Measurements from ENCODE around the gene SYK. TPM values are rescaled to one million over a fixed set of nuclear protein-coding genes. Genes with fewer than 3 reads are reported as not detected.

The SYK gene
- total and polyA plus RNA-seq, 2 experiments from 2014 or later, result not detected

DNA sequence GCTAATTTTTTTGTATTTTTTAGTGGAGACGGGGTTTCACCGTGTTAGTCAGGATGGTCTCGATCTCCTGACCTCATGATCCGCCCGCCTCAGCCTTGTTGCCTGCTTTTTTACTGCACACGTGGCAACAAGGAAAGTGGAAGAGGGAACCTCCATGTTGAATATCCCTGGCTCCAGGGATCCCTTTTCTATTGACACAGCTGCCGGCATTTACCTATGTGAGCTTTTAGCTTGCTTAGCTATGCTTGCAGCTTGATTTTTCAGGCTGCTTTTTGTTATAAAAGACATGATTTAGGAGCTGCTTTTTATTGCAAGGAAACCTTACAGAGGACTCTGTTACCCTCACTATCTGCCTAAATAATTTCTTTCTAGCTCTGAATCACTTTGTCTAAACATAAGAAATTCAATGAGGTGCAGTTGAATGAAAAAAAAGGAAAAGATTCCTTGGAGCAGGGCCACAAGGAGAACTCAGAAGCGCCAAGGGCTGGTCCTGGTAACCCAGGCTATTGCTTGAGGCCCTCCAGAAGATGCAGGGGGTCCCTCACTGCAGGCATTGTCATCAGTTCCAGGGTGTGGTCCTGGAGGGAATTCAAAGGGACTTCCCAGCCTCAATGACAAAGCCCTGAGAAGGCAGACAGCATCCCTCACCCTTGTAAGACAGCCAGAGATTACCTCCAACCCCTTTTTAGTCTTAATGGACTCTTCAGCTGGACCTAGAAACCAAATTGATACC lies 89.9 kb downstream of the SYK start:
- no peaks in the 10 kb centered on the region for H3K4me1 ChIP-seq (ENCODE audit: low read depth)
- DNase-seq (ENCODE audit: low read depth in 1 of 2, low spot score in 1 of 2), result no peak
- H3K4me3 ChIP-seq, result no peak overlapping the region
- TF ChIP-seq, protein P1, sequence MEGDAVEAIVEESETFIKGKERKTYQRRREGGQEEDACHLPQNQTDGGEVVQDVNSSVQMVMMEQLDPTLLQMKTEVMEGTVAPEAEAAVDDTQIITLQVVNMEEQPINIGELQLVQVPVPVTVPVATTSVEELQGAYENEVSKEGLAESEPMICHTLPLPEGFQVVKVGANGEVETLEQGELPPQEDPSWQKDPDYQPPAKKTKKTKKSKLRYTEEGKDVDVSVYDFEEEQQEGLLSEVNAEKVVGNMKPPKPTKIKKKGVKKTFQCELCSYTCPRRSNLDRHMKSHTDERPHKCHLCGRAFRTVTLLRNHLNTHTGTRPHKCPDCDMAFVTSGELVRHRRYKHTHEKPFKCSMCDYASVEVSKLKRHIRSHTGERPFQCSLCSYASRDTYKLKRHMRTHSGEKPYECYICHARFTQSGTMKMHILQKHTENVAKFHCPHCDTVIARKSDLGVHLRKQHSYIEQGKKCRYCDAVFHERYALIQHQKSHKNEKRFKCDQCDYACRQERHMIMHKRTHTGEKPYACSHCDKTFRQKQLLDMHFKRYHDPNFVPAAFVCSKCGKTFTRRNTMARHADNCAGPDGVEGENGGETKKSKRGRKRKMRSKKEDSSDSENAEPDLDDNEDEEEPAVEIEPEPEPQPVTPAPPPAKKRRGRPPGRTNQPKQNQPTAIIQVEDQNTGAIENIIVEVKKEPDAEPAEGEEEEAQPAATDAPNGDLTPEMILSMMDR (IDR thresholded peaks at IDR 0.05; ENCODE audit: low read depth, low read length), result no peak
- H3K9me3 ChIP-seq (ENCODE audit: low read depth), result no peaks in the 10 kb centered on the region
- H3K27ac ChIP-seq, result no peak overlapping the region
- H3K27me3 ChIP-seq, result no peaks in the 10 kb centered on the region
- H3K36me3 ChIP-seq, result no peaks in the 10 kb centered on the region

DNA sequence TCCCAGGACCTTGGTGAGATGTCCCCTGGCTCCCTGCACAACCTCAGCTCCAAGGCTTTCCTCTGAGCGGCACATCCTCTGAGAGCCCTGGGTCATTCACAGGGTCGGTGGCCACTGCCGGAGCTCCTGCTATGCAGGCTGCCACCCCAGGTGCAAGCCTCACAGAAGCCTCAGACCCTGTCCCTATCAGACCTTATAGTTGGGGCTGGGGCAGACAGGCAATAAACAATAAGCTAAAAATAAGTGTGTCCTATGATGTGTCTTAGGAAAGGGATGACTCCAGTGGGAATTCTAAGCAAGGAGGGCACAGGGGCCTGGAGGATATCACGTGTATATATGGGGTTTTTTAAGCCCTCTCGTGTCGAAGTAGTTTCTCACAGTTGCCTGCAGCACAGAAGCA lies 91.3 kb downstream of the SYK start:
- TF ChIP-seq, protein P1 (IDR thresholded peaks at IDR 0.05; ENCODE audit: low read depth, low read length), result no peak
- Histone ChIP-seq H3K4me3 (no peak overlapping the region), H3K36me3 (no peaks in the 10 kb centered on the region), H3K27me3 (no peaks in the 10 kb centered on the region), H3K9me3 (ENCODE audit: low read depth) (no peaks in the 10 kb centered on the region), H3K4me1 (ENCODE audit: low read depth) (no peaks in the 10 kb centered on the region), H3K27ac (no peak overlapping the region)
- no peak for DNase-seq (ENCODE audit: low read depth in 1 of 2, low spot score in 1 of 2)

DNA sequence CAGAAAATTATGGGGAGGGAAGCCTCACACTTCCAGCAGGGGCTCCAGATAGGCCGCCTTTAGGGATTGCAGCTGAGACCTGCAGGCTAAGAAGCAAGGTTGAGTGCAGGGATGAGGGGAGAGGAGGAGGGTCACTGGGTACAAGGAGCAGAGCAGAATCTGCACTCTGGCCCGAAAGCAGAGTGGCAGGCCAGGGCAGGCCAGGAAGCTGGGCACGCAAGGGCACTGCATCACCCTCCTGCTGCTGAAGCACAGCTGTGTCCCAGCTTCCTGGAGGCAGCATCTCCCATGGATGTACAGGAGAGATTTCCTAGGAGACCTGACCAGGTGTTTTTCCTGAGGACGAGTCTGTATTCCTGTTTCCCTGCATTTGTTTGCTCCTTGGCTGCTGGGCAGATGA lies 92.1 kb downstream of the SYK start:
- Histone ChIP-seq H3K27me3 (no peaks in the 10 kb centered on the region), H3K27ac (no peak overlapping the region), H3K4me1 (ENCODE audit: low read depth) (no peaks in the 10 kb centered on the region), H3K4me3 (no peak overlapping the region), H3K36me3 (no peaks in the 10 kb centered on the region), H3K9me3 (ENCODE audit: low read depth) (no peaks in the 10 kb centered on the region)
- DNase-seq (ENCODE audit: low read depth in 1 of 2, low spot score in 1 of 2), result no peak
- TF ChIP-seq, protein P1 (IDR thresholded peaks at IDR 0.05; ENCODE audit: low read depth, low read length), result no peak

DNA sequence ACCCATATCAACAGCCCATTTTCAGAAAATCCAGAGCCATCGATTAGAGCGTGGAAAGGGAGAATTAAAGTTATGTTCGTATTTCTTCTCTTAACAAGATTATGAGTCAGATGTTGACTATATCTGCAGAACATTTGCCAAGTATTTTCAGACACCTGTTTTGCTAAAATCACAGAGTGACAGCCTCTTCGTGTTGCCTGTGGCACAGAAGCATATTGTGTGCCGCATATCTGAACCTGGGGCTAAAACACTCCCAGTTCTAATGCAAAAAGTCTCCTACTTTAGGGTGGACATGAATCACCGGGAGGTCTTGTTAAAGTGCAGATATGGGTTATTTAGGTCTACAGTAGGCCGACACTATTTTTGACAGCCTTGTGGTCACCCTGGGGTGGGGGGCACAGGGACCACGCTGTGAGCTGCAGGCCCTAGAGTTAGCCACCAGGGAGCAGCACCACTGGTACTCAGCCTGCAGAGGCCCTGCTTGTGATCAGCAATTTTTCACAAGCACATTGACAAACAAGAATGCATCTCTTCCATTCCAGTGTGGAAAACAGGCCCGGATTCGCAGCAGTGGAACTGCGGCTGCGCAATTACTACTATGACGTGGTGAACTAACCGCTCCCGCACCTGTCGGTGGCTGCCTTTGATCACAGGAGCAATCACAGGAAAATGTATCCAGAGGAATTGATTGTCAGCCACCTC lies 93.5 kb downstream of the SYK start:
- Histone ChIP-seq H3K27ac (no peak overlapping the region), H3K27me3 (no peaks in the 10 kb centered on the region), H3K36me3 (no peaks in the 10 kb centered on the region), H3K4me1 (ENCODE audit: low read depth) (no peaks in the 10 kb centered on the region), H3K9me3 (ENCODE audit: low read depth) (no peaks in the 10 kb centered on the region), H3K4me3 (no peak overlapping the region)
- DNase-seq (ENCODE audit: low read depth in 1 of 2, low spot score in 1 of 2), result peak in 1 of 2 donors; percentile 51
- TF ChIP-seq, protein P1 (IDR thresholded peaks at IDR 0.05; ENCODE audit: low read depth, low read length), result peak; percentile 50

DNA sequence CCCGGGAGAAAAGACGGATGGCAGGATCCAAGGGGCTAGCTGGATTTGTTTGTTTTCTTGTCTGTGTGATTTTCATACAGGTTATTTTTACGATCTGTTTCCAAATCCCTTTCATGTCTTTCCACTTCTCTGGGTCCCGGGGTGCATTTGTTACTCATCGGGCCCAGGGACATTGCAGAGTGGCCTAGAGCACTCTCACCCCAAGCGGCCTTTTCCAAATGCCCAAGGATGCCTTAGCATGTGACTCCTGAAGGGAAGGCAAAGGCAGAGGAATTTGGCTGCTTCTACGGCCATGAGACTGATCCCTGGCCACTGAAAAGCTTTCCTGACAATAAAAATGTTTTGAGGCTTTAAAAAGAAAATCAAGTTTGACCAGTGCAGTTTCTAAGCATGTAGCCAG lies 94.2 kb downstream of the SYK start:
- no peak for DNase-seq (ENCODE audit: low read depth in 1 of 2, low spot score in 1 of 2)
- Histone ChIP-seq H3K27ac (no peak overlapping the region), H3K36me3 (no peaks in the 10 kb centered on the region), H3K9me3 (ENCODE audit: low read depth) (no peaks in the 10 kb centered on the region), H3K4me1 (ENCODE audit: low read depth) (no peaks in the 10 kb centered on the region), H3K4me3 (no peak overlapping the region), H3K27me3 (no peaks in the 10 kb centered on the region)
- TF ChIP-seq, protein P1 (IDR thresholded peaks at IDR 0.05; ENCODE audit: low read depth, low read length), result no peak
